Panc1 (cell line): ENCODE data around the gene FDXR. TPM values are rescaled to one million over a fixed set of nuclear protein-coding genes. Genes with fewer than 3 reads are reported as not detected.

Experiments
- ATAC-seq: fragments of 200-7000 bp; cut with Tn5 transposase; 2 replicates; pipeline ENCODE4 v1.9.1; 2020; ENCODE audit warnings: mild to moderate bottlenecking, moderate library complexity
- BruUV-seq: library from RNA; stranded (reverse); fragments of 400-500 nt; replicated peaks from 2 replicates; lab custom pipeline; 2021; lab: Mats Ljungman, UMichigan
- CTCF ChIA-PET: fragments of 300-600 bp; sonication (Branson Sonifier 250); formaldehyde crosslinking; loops from one replicate; lab custom pipeline; 2022; ENCODE audit warnings: antibody characterized with exemption; lab: Charles Lee
- POLR2A ChIA-PET: fragments of 300-600 bp; sonication (Branson Sonifier 250); formaldehyde crosslinking; loops from one replicate; lab custom pipeline; 2022; ENCODE audit warnings: antibody characterized with exemption; lab: Charles Lee
- DNase-seq: peaks from one replicate; pipeline ENCODE4 v3.0.0-alpha.2; 2010; ENCODE audit warnings: low read depth, low spot score
- H3K27ac ChIP-seq: 2 replicates; pipeline ENCODE4 v1.5.1; 2011; ENCODE audit warnings: mild to moderate bottlenecking, low read length, inconsistent platforms
- H3K27me3 ChIP-seq: fragments of 200-500 bp; sonication (Bioruptor generic); 2 replicates; pipeline ENCODE4 v1.6.0; 2014; ENCODE audit warnings: low read length, inconsistent platforms; ENCODE audit not compliant: control insufficient read depth, insufficient read depth
- H3K36me3 ChIP-seq: fragments of 200-500 bp; sonication (Bioruptor generic); 2 replicates; pipeline ENCODE4 v1.5.1; 2014; ENCODE audit warnings: inconsistent platforms, mild to moderate bottlenecking, low read length, moderate library complexity; ENCODE audit not compliant: control insufficient read depth, insufficient read depth
- H3K4me1 ChIP-seq: 2 replicates; pipeline ENCODE4 v1.5.1; 2011; ENCODE audit warnings: inconsistent platforms, mild to moderate bottlenecking, low read length, moderate library complexity; ENCODE audit not compliant: control insufficient read depth, insufficient read depth
- H3K4me3 ChIP-seq, 2 experiments: 2 replicates each; pipeline ENCODE4 v1.5.1; 2011 to 2012; ENCODE audit warnings: low read depth in 2 of 2, low read length in 2 of 2, mild to moderate bottlenecking in 2 of 2, inconsistent platforms in 1 of 2, moderate library complexity in 1 of 2
- H3K9me3 ChIP-seq: fragments of 200-500 bp; sonication (Bioruptor generic); 2 replicates; pipeline ENCODE4 v1.5.1; 2014; ENCODE audit warnings: low read depth, mild to moderate bottlenecking, inconsistent platforms, low read length, moderate library complexity; ENCODE audit not compliant: control insufficient read depth, insufficient read depth
- CTCF ChIP-seq: fragments of 450-650 bp; IDR thresholded peaks from 2 replicates; pipeline ENCODE4 v1.5.1; 2017; ENCODE audit warnings: mild to moderate bottlenecking
- POLR2AphosphoS5 ChIP-seq: IDR thresholded peaks from 2 replicates; pipeline ENCODE4 v1.6.1; 2012; ENCODE audit warnings: mild to moderate bottlenecking, low read depth, low read length, moderate library complexity
- REST ChIP-seq, 2 experiments: IDR thresholded peaks; 2 replicates each; pipeline ENCODE4 v1.6.1; 2011 to 2012; ENCODE audit warnings: low read depth in 2 of 2, control low read depth in 1 of 2, low read length in 1 of 2, mild to moderate bottlenecking in 1 of 2, moderate library complexity in 1 of 2; ENCODE audit not compliant: insufficient read depth in 1 of 2
- SIN3A ChIP-seq: IDR thresholded peaks from 2 replicates; pipeline ENCODE4 v1.6.1; 2012; ENCODE audit warnings: low read depth, mild to moderate bottlenecking, low read length, moderate library complexity, borderline replicate concordance; ENCODE audit not compliant: insufficient read depth
- TCF7L2 ChIP-seq: IDR thresholded peaks from 2 replicates; pipeline ENCODE4 v1.6.1; 2011; ENCODE audit warnings: mild to moderate bottlenecking, low read depth, low read length, inconsistent platforms
- in situ Hi-C: cut with HindIII; loops from 2 replicates; pipeline ENCODE4 v1.10.0; 2016; ENCODE audit warnings: low sequenced_read_pairs, low pct_unique_long_range_greater_than_20kb
- intact Hi-C: fragments of 100-400 bp; cut with micrococcal nuclease; formaldehyde crosslinking; loops from one replicate; pipeline ENCODE4 v1.10.0; 2022; ENCODE audit not compliant: unreplicated experiment
- total RNA-seq: library from RNA; stranded (reverse); gene quantifications from one replicate; pipeline ENCODE4 v1.2.1, GENCODE V29; 2021; ENCODE audit not compliant: unreplicated experiment

FDXR gene
- total RNA-seq, 1 experiment from 2014 or later: 21.8 TPM

GRCh38 chr17:74825952-74826719 lies 46.7 kb downstream of the FDXR start:
- TF ChIP-seq REST (IDR thresholded peaks at IDR 0.05; ENCODE audit: insufficient read depth in 1 of 2, low read depth in 2 of 2, low read length in 1 of 2): no peak
- no peak for TF ChIP-seq TCF7L2
- no peak for TF ChIP-seq SIN3A
- no peak overlapping the region for H3K4me3 ChIP-seq
- no peak overlapping the region for H3K27ac ChIP-seq
- no peak for ATAC-seq
- no peaks in the 10 kb centered on the region for H3K4me1 ChIP-seq
- BruUV-seq: no TSS peak
- ChIA-PET POLR2A (interaction anchor here (0.5 to 0.6 kb wide), 2 partner anchors 37 to 284 kb away, joined by 3 to 27 read pairs; no protein-coding TSS in a partner anchor), CTCF (interaction anchor here (0.6 to 1.4 kb wide), 2 partner anchors 17 to 35 kb away, joined by 3 to 5 read pairs; no protein-coding TSS in a partner anchor)
- intact Hi-C loops (no loop called here), in situ Hi-C loops (no loop called here)
- DNase-seq: no peak
- H3K9me3 ChIP-seq: no peaks in the 10 kb centered on the region
- no peaks in the 10 kb centered on the region for H3K36me3 ChIP-seq
- no peaks in the 10 kb centered on the region for H3K27me3 ChIP-seq

- no TSS peak for BruUV-seq
- intact Hi-C loops: no loop called here
- ChIA-PET POLR2A (no interaction called here), CTCF (no interaction called here)
- in situ Hi-C loops: no loop called here
- H3K27me3 ChIP-seq: no peaks in the 10 kb centered on the region
- no peaks in the 10 kb centered on the region for H3K4me1 ChIP-seq
- ATAC-seq: no peak
- H3K36me3 ChIP-seq: no peaks in the 10 kb centered on the region
- no peaks in the 10 kb centered on the region for H3K9me3 ChIP-seq
- no peak for DNase-seq
- TF ChIP-seq SIN3A (no peak), POLR2AphosphoS5 (no peak), REST (IDR thresholded peaks at IDR 0.05; ENCODE audit: insufficient read depth in 1 of 2, low read depth in 2 of 2, low read length in 1 of 2) (no peak), TCF7L2 (no peak), CTCF (no peak)
- H3K4me3 ChIP-seq: no peak overlapping the region
- no peak overlapping the region for H3K27ac ChIP-seq
Measured at GRCh38 chr17:74824961-74825627, 47.7 kb downstream of the FDXR start.
